Heart left ventricle (tissue), 13 donors: ENCODE measurements around the gene SARM1.

Source experiments
- CTCF ChIP-seq, 12 donors: fragments of 200-600 bp; sonication (generic) in 4 of 12; IDR thresholded peaks; one replicate each; pipeline versions ENCODE4 v1.5.0 to v1.8.0; 2018 to 2022; ENCODE audit warnings: antibody characterized with exemption in 12 of 12, mild to moderate bottlenecking in 5 of 12
- POLR2A ChIP-seq, 2 donors: fragments of 450-650 bp; IDR thresholded peaks; one replicate each; pipeline ENCODE4 v1.6.1; 2017; ENCODE audit warnings: antibody characterized with exemption in 2 of 2, mild to moderate bottlenecking in 2 of 2, moderate library complexity in 2 of 2
- donor health status: ischemic (EF 13 %, LVEDD 7.1; RV severe dilation, severe dysfunction).
- donor health status: DM: no; HTN: yes; CAD: no.
- donor health status: DM: no; HTN: no; CAD: no.
- donor health status: ischemic (EF 25% LVEDD 6.9; RV normal size, moderate dysfunction).
- donor health status: ischemic (EF 25% LVEDD 5.7; RV mildly dilated, moderate dysfunction).
- donor health status: ischemic (EF 35%, LVEDD 5.7; RV mildly dilated, moderate dysfunction).
- donor health status: nonischemic (EF 11% LVEDD 7.7; RV severe dilation, severe dysfunction).
- donor health status: DM: yes; HTN: yes; CAD: no.
- donor health status: PGD.
- donor health status: ischemic (EF 29% LVEDD 5.4; RV normal size, mild dysfunction).
- donor health status: nonischemic (EF 23%, LVEDD 6.1; RV moderate dilation, normal function).

- TF ChIP-seq CTCF (IDR thresholded peaks at IDR 0.05) = no peak
- TF ChIP-seq POLR2A (IDR thresholded peaks at IDR 0.05) = no peak
Observed at GRCh38 chr17:28394337-28395116, 23.0 kb downstream of the SARM1 start.
